ENCODE measurements around the gene DAPK2.
"Not testable (repeated sequence)": the region's sequence is repeated elsewhere in the genome, so short reads cannot be mapped to it uniquely, and the experiment has no call there.

The DAPK2 gene

DNA sequence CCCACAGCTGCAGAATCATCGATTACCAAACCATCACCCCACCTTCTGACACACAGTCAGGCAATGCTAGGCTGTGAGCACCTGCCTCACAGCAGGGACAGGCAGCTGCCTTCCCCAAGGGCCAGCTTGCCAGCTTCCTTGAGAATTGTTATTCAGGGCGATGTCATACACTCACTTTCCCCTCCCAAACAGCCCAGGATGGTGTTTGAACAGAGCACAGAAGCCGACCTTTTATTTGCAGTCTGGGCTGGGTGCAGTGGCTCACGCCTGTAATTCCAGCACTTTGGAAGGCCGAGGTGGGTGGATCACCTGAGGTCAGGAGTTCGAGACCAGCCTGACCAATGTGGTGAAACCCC, 128.0 kb downstream of the DAPK2 start:
- no peak for DNase-seq

- peak in 1 of 56 donors; percentile 5 for DNase-seq
Measured at GRCh38 chr15:63917588-63918316, 128.5 kb downstream of the DAPK2 start.

DNA sequence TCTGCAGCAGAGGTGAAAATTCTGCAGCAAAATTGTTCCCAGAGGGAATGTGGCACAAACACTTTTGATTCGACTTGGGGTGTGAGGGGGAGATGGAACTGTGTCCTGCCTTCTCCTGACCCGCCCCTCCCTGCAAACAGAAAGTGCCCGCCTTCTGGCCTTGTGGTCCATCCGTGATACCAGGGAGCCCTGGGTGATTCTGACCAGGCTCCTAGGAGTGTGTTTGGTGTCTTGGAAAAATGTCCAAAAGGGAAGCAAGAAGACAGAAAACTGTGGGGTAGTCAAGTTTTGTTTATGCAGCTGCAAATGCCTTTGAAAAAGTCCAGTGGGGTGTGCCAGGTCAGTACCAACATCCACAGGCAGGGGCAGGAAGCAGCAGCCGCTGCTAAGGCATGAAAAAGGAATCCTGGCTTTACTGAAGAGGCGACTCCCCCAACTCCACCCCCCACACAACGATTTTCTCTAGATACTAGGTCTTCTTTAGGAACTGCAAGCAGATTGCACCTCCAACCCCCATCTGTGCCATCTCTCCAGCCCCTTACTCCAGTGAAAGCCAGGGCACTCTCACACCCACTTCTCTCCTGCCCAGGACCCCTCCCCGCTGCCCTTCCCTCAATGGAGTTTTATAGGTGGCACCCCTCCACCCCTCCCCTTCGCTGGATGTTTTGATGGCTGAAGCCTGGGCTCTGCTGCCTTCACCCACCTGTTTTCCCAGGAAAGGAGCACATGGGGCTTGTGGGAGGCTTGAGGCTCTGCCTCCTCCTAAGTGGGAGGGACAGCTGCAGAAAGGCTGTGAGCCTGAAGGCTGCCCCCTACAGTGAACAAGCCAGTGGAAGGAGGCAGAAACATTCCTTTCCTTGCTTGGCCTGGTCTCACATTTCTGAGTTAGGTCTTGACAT, 130.2 kb downstream of the DAPK2 start:
- peak in 8 of 56 donors; percentile 3 to 30 (median 12) for DNase-seq

GRCh38 chr15:63915209-63915872, 130.9 kb downstream of the DAPK2 start:
- no peak for DNase-seq

GRCh38 chr15:63913786-63914315, 132.4 kb downstream of the DAPK2 start:
- DNase-seq: no peak

DNA sequence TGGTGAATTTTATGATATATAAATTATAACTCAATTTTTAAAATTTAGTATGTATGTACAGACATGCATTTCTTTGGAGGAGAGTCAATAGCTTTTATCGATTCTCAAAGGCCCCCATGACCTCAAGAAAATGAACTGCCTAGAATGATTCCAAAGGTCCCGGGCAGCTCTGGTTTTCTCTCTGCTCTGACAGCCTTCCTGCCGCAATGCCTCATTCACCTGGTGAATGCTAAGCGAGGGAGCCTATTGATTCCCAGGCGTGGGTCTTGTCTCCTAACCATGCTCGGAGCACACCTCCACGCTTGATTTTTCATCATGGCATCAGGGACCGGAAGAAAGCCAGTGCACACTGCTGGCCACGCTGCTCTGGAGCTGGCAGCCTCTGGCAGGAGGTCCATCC, 132.9 kb downstream of the DAPK2 start:
- no peak for DNase-seq

- DNase-seq: no peak
Measured at GRCh38 chr15:63912061-63912615, 134.1 kb downstream of the DAPK2 start.

DNA sequence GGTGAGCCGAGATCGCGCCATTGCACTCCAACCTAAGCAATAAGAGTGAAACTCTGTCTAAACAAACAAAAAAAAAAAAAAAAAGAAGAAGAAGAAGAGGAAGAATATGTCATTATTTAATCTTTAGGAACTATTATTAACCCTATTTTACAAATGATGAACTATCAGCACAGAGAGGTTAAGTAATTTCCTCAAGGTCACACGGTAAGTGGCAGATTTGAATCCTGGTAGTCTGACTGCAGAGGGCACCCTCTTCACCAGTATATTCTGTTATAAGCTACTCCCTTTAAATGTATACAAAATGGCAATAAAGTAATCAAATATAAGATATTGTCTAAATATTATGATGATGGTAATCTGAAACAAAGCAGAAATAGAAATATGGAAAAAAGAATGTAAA, 135.1 kb downstream of the DAPK2 start:
- no peak for DNase-seq

- no peak for DNase-seq
Measured at GRCh38 chr15:63909819-63910437, 136.4 kb downstream of the DAPK2 start.

DNA sequence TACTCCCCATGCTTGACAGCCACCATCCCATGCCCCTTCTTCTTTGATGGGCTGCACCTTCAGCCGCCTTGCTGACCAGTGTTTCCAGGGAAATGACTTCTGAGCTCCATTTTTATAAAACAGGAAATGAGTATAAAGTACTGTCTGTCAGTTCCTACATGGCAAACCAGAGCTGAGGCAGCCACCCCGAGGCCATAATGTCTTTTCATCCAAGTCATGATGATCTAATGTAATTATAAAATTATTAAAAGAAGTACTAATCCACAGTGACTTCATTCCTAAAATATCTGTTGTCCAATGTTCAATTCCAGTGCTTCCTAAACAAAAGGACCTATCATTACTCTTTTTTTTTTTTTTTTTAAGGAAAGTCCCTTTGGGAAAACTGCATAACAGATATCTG, 137.3 kb downstream of the DAPK2 start:
- no peak for DNase-seq

GRCh38 chr15:63908281-63908680, 138.0 kb downstream of the DAPK2 start:
- DNase-seq: no peak

GRCh38 chr15:63907521-63907920, 138.8 kb downstream of the DAPK2 start:
- DNase-seq: no peak

DNA sequence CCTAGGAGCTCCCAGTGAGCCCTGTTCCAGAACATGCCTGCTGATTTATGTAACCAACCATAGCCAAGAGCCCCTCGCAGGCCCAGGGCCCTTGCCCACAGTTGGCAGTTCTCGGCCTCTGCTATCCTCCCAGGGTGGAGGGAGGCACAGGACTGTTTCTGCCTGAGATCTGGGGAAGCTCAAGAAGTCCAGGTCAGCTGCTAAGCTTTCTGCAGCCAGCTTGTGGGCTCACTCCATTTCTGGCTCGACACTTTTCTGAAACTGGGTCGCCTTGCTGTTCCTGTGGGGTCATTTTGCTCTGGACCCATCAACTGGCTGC, 140.1 kb downstream of the DAPK2 start:
- no peak for DNase-seq

- DNase-seq: no peak
Measured at GRCh38 chr15:63905558-63906265, 140.6 kb downstream of the DAPK2 start.

GRCh38 chr15:63905131-63905530, 141.2 kb downstream of the DAPK2 start:
- no peak for DNase-seq

DNA sequence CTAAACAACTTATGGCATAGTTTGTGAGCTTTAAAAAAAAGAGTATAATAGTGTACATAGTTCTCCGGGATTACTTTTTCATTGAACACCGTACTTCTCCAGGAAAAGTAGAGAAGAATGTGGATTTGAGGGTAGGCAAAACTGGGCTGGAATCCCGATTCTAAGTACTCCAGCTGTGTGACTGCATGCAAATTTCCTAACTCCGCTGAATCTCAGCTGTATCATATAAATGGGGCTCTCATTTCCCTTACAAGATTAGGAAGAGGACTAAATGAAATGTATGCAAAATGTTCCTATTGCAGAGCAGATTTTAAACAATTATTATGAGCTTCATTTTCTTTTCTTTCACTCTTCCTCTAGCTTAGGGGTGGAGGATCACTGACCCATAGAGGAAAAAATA, 142.2 kb downstream of the DAPK2 start:
- DNase-seq: no peak

DNA sequence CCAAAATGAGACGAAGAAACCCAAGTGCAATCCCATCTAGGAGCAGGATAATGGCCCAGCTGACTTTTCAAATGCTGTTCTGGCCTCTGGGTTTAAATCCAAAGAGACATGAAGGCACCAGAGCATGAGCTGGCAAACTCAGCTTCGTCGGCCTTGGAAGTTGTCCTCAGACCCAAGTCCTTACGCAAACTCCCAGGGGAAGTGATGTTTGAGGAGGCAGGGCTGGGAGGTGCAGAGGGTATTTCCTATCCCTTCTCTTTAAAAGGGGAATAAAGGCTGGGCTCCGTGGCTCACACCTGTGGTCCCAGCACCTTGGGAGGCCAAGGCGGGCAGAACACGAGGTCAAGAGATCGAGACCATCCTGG, 143.6 kb downstream of the DAPK2 start:
- DNase-seq: no peak

DNA sequence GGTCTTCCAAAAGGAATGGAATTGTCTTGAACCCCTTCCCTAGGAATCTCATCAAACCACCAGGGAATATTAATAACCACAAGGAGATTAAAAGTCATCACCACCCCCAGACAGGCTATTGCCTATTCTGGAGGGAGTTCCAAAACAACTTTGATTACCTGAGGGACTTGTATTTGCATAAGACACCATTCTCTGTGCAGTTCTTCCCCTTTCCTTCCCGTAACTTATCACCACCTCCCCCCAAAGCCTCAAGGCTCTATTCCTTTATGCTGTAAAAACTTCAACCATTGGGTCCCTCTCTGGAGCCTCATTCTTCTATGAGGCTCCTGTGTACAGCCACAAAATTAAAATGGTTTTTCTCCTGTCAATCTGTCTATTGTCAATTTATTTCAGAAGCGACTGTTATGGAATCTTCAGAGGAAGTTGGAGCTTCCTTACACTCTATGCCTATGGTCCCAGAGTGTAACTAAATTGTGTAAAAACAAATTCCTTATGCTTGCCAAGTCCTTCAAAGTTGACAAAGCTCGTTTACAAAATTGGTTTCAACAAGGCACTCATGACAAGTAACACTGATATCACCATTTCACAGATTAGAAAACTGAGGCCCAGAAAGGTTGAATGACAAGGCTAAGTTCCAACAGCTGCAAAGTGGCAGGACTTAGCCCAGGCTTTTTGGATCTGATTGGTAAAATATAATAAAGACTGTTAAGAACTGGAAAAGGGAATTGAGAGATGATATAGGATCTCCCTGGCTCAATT, 144.2 kb downstream of the DAPK2 start:
- DNase-seq: no peak

GRCh38 chr15:63900306-63900705, 146.0 kb downstream of the DAPK2 start:
- no peak for DNase-seq

- not testable (repeated sequence) for DNase-seq
Measured at GRCh38 chr15:63899606-63900005, 146.7 kb downstream of the DAPK2 start.
